Smooth muscle cell (in vitro differentiated cells): ENCODE measurements around the gene C2orf80. TPM values are rescaled to one million over a fixed set of nuclear protein-coding genes. Genes with fewer than 3 reads are reported as not detected.

Experiments
- DNase-seq: peaks from one replicate; lab custom pipeline; 2025; ENCODE audit not compliant: unreplicated experiment; lab: John Stamatoyannopoulos, UW
- H2AFZ ChIP-seq: fragments of 200-600 bp; sonication (generic); 2 replicates; pipeline ENCODE4 v1.6.0; 2016; ENCODE audit warnings: antibody characterized with exemption, low read depth, mild to moderate bottlenecking
- H3F3A ChIP-seq: fragments of 200-600 bp; sonication (generic); 2 replicates; pipeline ENCODE4 v1.6.0; 2017; ENCODE audit warnings: antibody characterized with exemption, low read depth
- H3K27ac ChIP-seq: fragments of 200-600 bp; sonication (generic); 2 replicates; pipeline ENCODE4 v1.5.1; 2016; ENCODE audit warnings: low read depth, mild to moderate bottlenecking
- H3K27me3 ChIP-seq: fragments of 200-600 bp; sonication (generic); 2 replicates; pipeline ENCODE4 v1.6.1; 2016; ENCODE audit warnings: low read depth, mild to moderate bottlenecking
- H3K36me3 ChIP-seq: fragments of 200-600 bp; sonication (generic); 2 replicates; pipeline ENCODE4 v1.5.1; 2016; ENCODE audit warnings: low read depth
- H3K4me1 ChIP-seq: fragments of 200-600 bp; sonication (generic); 2 replicates; pipeline ENCODE4 v1.5.1; 2016; ENCODE audit warnings: low read depth
- H3K4me2 ChIP-seq: fragments of 200-600 bp; sonication (generic); 2 replicates; pipeline ENCODE4 v1.6.0; 2016; ENCODE audit warnings: mild to moderate bottlenecking
- H3K4me3 ChIP-seq: fragments of 200-600 bp; sonication (generic); 2 replicates; pipeline ENCODE4 v1.5.1; 2016; ENCODE audit warnings: mild to moderate bottlenecking
- H3K79me2 ChIP-seq: fragments of 200-600 bp; sonication (generic); 2 replicates; pipeline ENCODE4 v1.6.0; 2016; ENCODE audit warnings: low read depth, mild to moderate bottlenecking
- H3K9ac ChIP-seq: fragments of 200-600 bp; sonication (generic); 2 replicates; pipeline ENCODE4 v1.6.0; 2016; ENCODE audit warnings: low read depth
- H3K9me3 ChIP-seq: fragments of 200-600 bp; sonication (generic); replicated peaks from 2 replicates; pipeline ENCODE4 v1.5.1; 2016; ENCODE audit warnings: low read depth
- H4K20me1 ChIP-seq: fragments of 200-600 bp; sonication (generic); 2 replicates; pipeline ENCODE4 v1.6.0; 2016; ENCODE audit warnings: low read depth
- CTCF ChIP-seq: fragments of 200-600 bp; sonication (generic); IDR thresholded peaks from 2 replicates; pipeline ENCODE4 v1.5.1; 2017; ENCODE audit warnings: borderline replicate concordance, mild to moderate bottlenecking, antibody characterized with exemption; ENCODE audit not compliant: insufficient read depth, poor library complexity, severe bottlenecking
- WGBS: methylation state at CpG from one replicate; pipeline ENCODE4 v1.1.7; 2016; ENCODE audit warnings: low lambda C conversion rate; 5-methylcytosine and 5-hydroxymethylcytosine counted together
- polyA plus RNA-seq: library from polyadenylated mRNA; unstranded; fragments of >200 nt; fragmentation: Nextera tagmentation; extraction: Ambion mirVana; gene quantifications from 2 replicates; pipeline ENCODE4 v1.2.1, GENCODE V29; 2016
- total RNA-seq: library from RNA; depleted of rRNA; stranded (reverse); fragments of >200 nt; gene quantifications from 2 replicates; pipeline ENCODE4 v1.2.3, GENCODE V29; 2014

The C2orf80 gene
- total and polyA plus RNA-seq, 2 experiments from 2014 or later: not detected

- Histone ChIP-seq H3K36me3 (no peaks in the 10 kb centered on the region), H3K4me1 (peaks cover 10% of the 10 kb centered on the region), H3K79me2 (no peaks in the 10 kb centered on the region), H2AFZ (no peak overlapping the region), H3K4me2 (no peak overlapping the region), H3K9me3 (no peaks in the 10 kb centered on the region), H3K9ac (no peak overlapping the region), H3F3A (no peaks in the 10 kb centered on the region), H3K27me3 (peaks cover 12% of the 10 kb centered on the region), H3K4me3 (no peak overlapping the region), H3K27ac (no peak overlapping the region), H4K20me1 (no peaks in the 10 kb centered on the region)
- DNase-seq: no peak
- no peak for TF ChIP-seq CTCF
- 89% methylated on average over 5 of the region's 5 CpGs for WGBS
These were observed 591 bp downstream of the C2orf80 start for GRCh38 chr2:208189069-208189809.

GRCh38 chr2:208186893-208187292 is 2.9 kb downstream of the C2orf80 start:
- no peaks in the 10 kb centered on the region for H3K79me2 ChIP-seq
- no peaks in the 10 kb centered on the region for H3K9me3 ChIP-seq
- no peak for DNase-seq
- H3K9ac ChIP-seq: no peak overlapping the region
- no peak for TF ChIP-seq CTCF
- no peaks in the 10 kb centered on the region for H3K36me3 ChIP-seq
- no peak overlapping the region for H2AFZ ChIP-seq
- H3K27ac ChIP-seq: no peak overlapping the region
- WGBS: 91% methylated on average over 2 of the region's 2 CpGs
- no peaks in the 10 kb centered on the region for H3F3A ChIP-seq
- H3K4me3 ChIP-seq: no peak overlapping the region
- peaks cover 12% of the 10 kb centered on the region for H3K27me3 ChIP-seq
- no peaks in the 10 kb centered on the region for H4K20me1 ChIP-seq
- H3K4me1 ChIP-seq: peaks cover 18% of the 10 kb centered on the region
- no peak overlapping the region for H3K4me2 ChIP-seq

- Histone ChIP-seq H3K79me2 (no peaks in the 10 kb centered on the region), H3K9ac (no peak overlapping the region), H2AFZ (no peak overlapping the region), H3K9me3 (no peaks in the 10 kb centered on the region), H3K27me3 (peaks cover 12% of the 10 kb centered on the region), H3F3A (no peaks in the 10 kb centered on the region), H3K27ac (no peak overlapping the region), H4K20me1 (no peaks in the 10 kb centered on the region), H3K36me3 (no peaks in the 10 kb centered on the region), H3K4me2 (no peak overlapping the region), H3K4me1 (peaks cover 18% of the 10 kb centered on the region), H3K4me3 (no peak overlapping the region)
- DNase-seq: no peak
- WGBS: 69% methylated on average over 5 of the region's 5 CpGs
- TF ChIP-seq CTCF: no peak
These were observed 3.4 kb downstream of the C2orf80 start for GRCh38 chr2:208186465-208186864.
